ENCODE data around the gene NEFH.

GRCh38 chr22:29517215-29517908 is 37.3 kb downstream of the NEFH start:
- TF ChIP-seq GABPA (IDR thresholded peaks at IDR 0.05; ENCODE audit: low read depth) (no peak), EZH2phosphoT487 (IDR thresholded peaks at IDR 0.05; ENCODE audit: borderline replicate concordance, low read depth) (no peak), RAD21 (IDR thresholded peaks at IDR 0.05; ENCODE audit: low read length) (no peak), POLR2AphosphoS5 (IDR thresholded peaks at IDR 0.05; ENCODE audit: low read depth, low read length) (no peak), FOSL2 (IDR thresholded peaks at IDR 0.05; ENCODE audit: borderline replicate concordance, low read depth) (no peak), RFX5 (IDR thresholded peaks at IDR 0.05; ENCODE audit: low read length) (no peak), YY1 (IDR thresholded peaks at IDR 0.05; ENCODE audit: low read depth) (no peak), SMC3 (IDR thresholded peaks at IDR 0.05; ENCODE audit: low read depth, low read length) (no peak)
- TF ChIP-seq, protein P1, sequence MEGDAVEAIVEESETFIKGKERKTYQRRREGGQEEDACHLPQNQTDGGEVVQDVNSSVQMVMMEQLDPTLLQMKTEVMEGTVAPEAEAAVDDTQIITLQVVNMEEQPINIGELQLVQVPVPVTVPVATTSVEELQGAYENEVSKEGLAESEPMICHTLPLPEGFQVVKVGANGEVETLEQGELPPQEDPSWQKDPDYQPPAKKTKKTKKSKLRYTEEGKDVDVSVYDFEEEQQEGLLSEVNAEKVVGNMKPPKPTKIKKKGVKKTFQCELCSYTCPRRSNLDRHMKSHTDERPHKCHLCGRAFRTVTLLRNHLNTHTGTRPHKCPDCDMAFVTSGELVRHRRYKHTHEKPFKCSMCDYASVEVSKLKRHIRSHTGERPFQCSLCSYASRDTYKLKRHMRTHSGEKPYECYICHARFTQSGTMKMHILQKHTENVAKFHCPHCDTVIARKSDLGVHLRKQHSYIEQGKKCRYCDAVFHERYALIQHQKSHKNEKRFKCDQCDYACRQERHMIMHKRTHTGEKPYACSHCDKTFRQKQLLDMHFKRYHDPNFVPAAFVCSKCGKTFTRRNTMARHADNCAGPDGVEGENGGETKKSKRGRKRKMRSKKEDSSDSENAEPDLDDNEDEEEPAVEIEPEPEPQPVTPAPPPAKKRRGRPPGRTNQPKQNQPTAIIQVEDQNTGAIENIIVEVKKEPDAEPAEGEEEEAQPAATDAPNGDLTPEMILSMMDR (IDR thresholded peaks at IDR 0.05) = no peak
- TF ChIP-seq, protein P2, sequence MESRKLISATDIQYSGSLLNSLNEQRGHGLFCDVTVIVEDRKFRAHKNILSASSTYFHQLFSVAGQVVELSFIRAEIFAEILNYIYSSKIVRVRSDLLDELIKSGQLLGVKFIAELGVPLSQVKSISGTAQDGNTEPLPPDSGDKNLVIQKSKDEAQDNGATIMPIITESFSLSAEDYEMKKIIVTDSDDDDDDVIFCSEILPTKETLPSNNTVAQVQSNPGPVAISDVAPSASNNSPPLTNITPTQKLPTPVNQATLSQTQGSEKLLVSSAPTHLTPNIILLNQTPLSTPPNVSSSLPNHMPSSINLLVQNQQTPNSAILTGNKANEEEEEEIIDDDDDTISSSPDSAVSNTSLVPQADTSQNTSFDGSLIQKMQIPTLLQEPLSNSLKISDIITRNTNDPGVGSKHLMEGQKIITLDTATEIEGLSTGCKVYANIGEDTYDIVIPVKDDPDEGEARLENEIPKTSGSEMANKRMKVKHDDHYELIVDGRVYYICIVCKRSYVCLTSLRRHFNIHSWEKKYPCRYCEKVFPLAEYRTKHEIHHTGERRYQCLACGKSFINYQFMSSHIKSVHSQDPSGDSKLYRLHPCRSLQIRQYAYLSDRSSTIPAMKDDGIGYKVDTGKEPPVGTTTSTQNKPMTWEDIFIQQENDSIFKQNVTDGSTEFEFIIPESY (IDR thresholded peaks at IDR 0.05; ENCODE audit: borderline replicate concordance, low read depth) = no peak
